Liver (tissue), 9 donors: ENCODE measurements around the gene SMG7. TPM values are rescaled to one million over a fixed set of nuclear protein-coding genes. Genes with fewer than 3 reads are reported as not detected.
A peak's percentile ranks its signal among the peaks of the same experiment; 100 is the strongest.

Experiments
- DNase-seq: peaks from one replicate; pipeline ENCODE4 v3.0.0-alpha.2; 2017; ENCODE audit warnings: low spot score
- H3K27ac ChIP-seq, 2 donors: one replicate each; pipeline ENCODE4 v1.7.0; 2013; ENCODE audit warnings: inconsistent platforms in 2 of 2, low read length in 2 of 2, control low read depth in 1 of 2, low read depth in 1 of 2, mild to moderate bottlenecking in 1 of 2
- H3K27me3 ChIP-seq, 4 donors: one replicate each; pipeline versions ENCODE4 v1.6.1 to v1.7.0; 2013; ENCODE audit warnings: low read length in 3 of 4, inconsistent platforms in 1 of 4, mild to moderate bottlenecking in 1 of 4, moderate library complexity in 1 of 4; ENCODE audit not compliant: control insufficient read depth in 4 of 4, insufficient read depth in 4 of 4
- H3K36me3 ChIP-seq, 4 donors: one replicate each; pipeline versions ENCODE4 v1.6.1 to v1.7.0; 2013; ENCODE audit warnings: low read length in 3 of 4, mild to moderate bottlenecking in 3 of 4, low read depth in 1 of 4, moderate library complexity in 1 of 4; ENCODE audit not compliant: control insufficient read depth in 4 of 4, insufficient read depth in 3 of 4
- H3K4me1 ChIP-seq, 4 donors: one replicate each; pipeline versions ENCODE4 v1.6.1 to v1.7.0; 2013; ENCODE audit warnings: low read length in 3 of 4, mild to moderate bottlenecking in 3 of 4, moderate library complexity in 1 of 4; ENCODE audit not compliant: control insufficient read depth in 4 of 4, insufficient read depth in 4 of 4
- H3K4me3 ChIP-seq, 3 donors: one replicate each; pipeline versions ENCODE4 v1.6.1 to v1.7.0; 2013; ENCODE audit warnings: low read length in 3 of 3, control low read depth in 1 of 3, low read depth in 1 of 3, mild to moderate bottlenecking in 1 of 3
- H3K9ac ChIP-seq, 2 donors: one replicate each; pipeline ENCODE4 v1.7.0; 2013; ENCODE audit warnings: low read length in 2 of 2, mild to moderate bottlenecking in 2 of 2, moderate library complexity in 2 of 2, control low read depth in 1 of 2, low read depth in 1 of 2
- H3K9me3 ChIP-seq, 4 donors: one replicate each; pipeline versions ENCODE4 v1.6.1 to v1.7.0; 2013; ENCODE audit warnings: low read length in 3 of 4; ENCODE audit not compliant: control insufficient read depth in 4 of 4
- CTCF ChIP-seq: fragments of 150-350 bp; IDR thresholded peaks from 2 replicates; pipeline ENCODE4 v1.5.1; 2017; ENCODE audit warnings: improper control_type of control experiment, low read depth, low read length; ENCODE audit not compliant: missing input control
- FOXA1 ChIP-seq: IDR thresholded peaks from 2 replicates; pipeline ENCODE4 v1.6.1; 2016; ENCODE audit warnings: antibody characterized with exemption
- FOXA2 ChIP-seq: IDR thresholded peaks from 2 replicates; pipeline ENCODE4 v1.6.1; 2016; ENCODE audit warnings: antibody characterized with exemption
- GABPA ChIP-seq, 2 donors: IDR thresholded peaks in 1 of 2; conservative IDR thresholded peaks in 1 of 2; 2 replicates each; pipeline ENCODE4 v1.6.1; 2016; ENCODE audit warnings: antibody characterized with exemption in 2 of 2, mild to moderate bottlenecking in 1 of 2, moderate library complexity in 1 of 2
- HNF4A ChIP-seq, 2 donors: conservative IDR thresholded peaks; 2 replicates each; pipeline ENCODE4 v1.6.1; 2016; ENCODE audit warnings: antibody characterized with exemption in 2 of 2, mild to moderate bottlenecking in 2 of 2
- HNF4G ChIP-seq: IDR thresholded peaks from 2 replicates; pipeline ENCODE4 v1.6.1; 2016; ENCODE audit warnings: antibody characterized with exemption
- JUND ChIP-seq, 2 donors: IDR thresholded peaks; 2 replicates each; pipeline ENCODE4 v1.6.1; 2016; ENCODE audit warnings: antibody characterized with exemption in 2 of 2
- NR2F2 ChIP-seq: IDR thresholded peaks from 2 replicates; pipeline ENCODE4 v1.6.1; 2016; ENCODE audit warnings: antibody characterized with exemption
- RAD21 ChIP-seq, 2 donors: IDR thresholded peaks; 2 replicates each; pipeline ENCODE4 v1.6.1; 2016; ENCODE audit warnings: antibody characterized with exemption in 2 of 2, mild to moderate bottlenecking in 2 of 2
- REST ChIP-seq: IDR thresholded peaks from 2 replicates; pipeline ENCODE4 v1.6.1; 2016; ENCODE audit warnings: antibody characterized with exemption, mild to moderate bottlenecking
- RXRA ChIP-seq, 2 donors: IDR thresholded peaks; 2 replicates each; pipeline ENCODE4 v1.6.1; 2017 to 2018; ENCODE audit warnings: antibody characterized with exemption in 2 of 2, mild to moderate bottlenecking in 1 of 2
- SP1 ChIP-seq: IDR thresholded peaks from 2 replicates; pipeline ENCODE4 v1.6.1; 2018; ENCODE audit warnings: antibody characterized with exemption, mild to moderate bottlenecking
- TAF1 ChIP-seq: conservative IDR thresholded peaks from 2 replicates; pipeline ENCODE4 v1.6.1; 2016; ENCODE audit warnings: antibody characterized with exemption, mild to moderate bottlenecking
- YY1 ChIP-seq: IDR thresholded peaks from 2 replicates; pipeline ENCODE4 v1.6.1; 2016; ENCODE audit warnings: antibody characterized with exemption, mild to moderate bottlenecking
- WGBS: extraction: QIAGEN DNeasy Blood & Tissue Kit; methylation state at CpG from one replicate; pipeline ENCODE4 v1.1.7; 2013; 5-methylcytosine and 5-hydroxymethylcytosine counted together
- polyA plus RNA-seq, 2 donors: library from polyadenylated mRNA; stranded (reverse) in 1 of 2; unstranded in 1 of 2; fragments of 200-250 nt in 1 of 2; fragments of >200 nt in 1 of 2; fragmentation: Nextera tagmentation in 1 of 2; extraction: Ambion mirVana in 1 of 2; gene quantifications; one replicate each; pipeline versions ENCODE4 v1.2.1 to v1.2.3, GENCODE V29; 2013 to 2015
- total RNA-seq, 2 donors: library from RNA; depleted of rRNA; stranded (reverse); fragments of >200 nt; gene quantifications; one replicate each; pipeline ENCODE4 v1.2.3, GENCODE V29; 2014
- TF ChIP-seq, protein P1 (sequence below): IDR thresholded peaks from 2 replicates; pipeline ENCODE4 v1.6.1; 2016; ENCODE audit warnings: antibody characterized with exemption
- TF ChIP-seq, protein P2 (sequence below): IDR thresholded peaks from 2 replicates; pipeline ENCODE4 v1.6.1; 2016; ENCODE audit warnings: antibody characterized with exemption
- TF ChIP-seq, protein P3 (sequence below): IDR thresholded peaks from 2 replicates; pipeline ENCODE4 v1.6.1; 2016; ENCODE audit warnings: antibody characterized with exemption
- donor health status: healthy.
- donor health status: healthy.
- donor health status: healthy.
- donor health status: healthy.
- donor health status: healthy.

The SMG7 gene
- total and polyA plus RNA-seq, 4 donors = 9.5 to 28.7 (median 13.6) TPM

DNA sequence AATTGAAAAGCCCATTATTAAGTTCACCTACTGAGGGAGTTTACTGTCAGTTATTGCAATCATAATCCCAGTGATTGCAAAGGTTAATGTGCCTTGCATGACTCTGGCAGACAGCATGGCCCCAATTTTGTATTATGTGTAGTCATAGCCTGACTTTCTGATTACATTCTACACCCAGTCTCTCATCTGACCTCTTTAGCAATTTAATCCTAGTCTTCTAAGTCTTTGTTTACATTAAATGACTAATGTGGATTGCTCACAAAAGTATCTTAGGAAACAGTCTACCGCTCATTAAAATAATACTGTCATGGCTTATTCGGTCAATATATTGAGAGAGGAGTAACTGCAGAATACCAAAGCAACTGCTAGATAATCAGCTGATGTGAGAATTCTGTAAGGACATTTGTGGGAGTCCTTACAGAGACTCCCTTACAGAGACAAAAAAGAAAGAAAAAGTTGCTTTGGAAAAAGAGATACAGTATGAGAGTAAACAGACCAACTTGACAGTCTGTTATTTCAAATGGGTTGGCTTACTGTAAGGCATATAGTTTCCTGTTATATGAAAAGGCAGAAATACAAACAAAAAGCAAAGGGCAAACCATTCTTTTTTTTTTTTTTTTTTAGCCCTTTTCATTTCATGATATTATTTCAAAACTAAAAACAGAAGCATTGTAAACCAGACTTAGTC is 42.8 kb downstream of the SMG7 start:
- Histone ChIP-seq H3K9me3 (no peaks in the 10 kb centered on the region), H3K4me3 (no peak overlapping the region), H3K27ac (peak overlapping the region in 1 of 2 donors; percentile 31), H3K27me3 (no peaks in the 10 kb centered on the region), H3K4me1 (peaks cover 0 to 1% (median 0%) of the 10 kb centered on the region in 4 donors), H3K9ac (no peak overlapping the region), H3K36me3 (peaks cover 3 to 21% (median 10%) of the 10 kb centered on the region in 4 donors)
- DNase-seq = no peak
- TF ChIP-seq JUND (IDR thresholded peaks at IDR 0.05) = peak in 1 of 2 donors; percentile 41
- peak in 1 of 2 donors; percentile 25 for TF ChIP-seq HNF4A (conservative IDR thresholded peaks at IDR 0.05)
- TF ChIP-seq FOXA2 = peak; percentile 30
- TF ChIP-seq GABPA (IDR thresholded peaks at IDR 0.05 in 1 of 2, conservative IDR thresholded peaks at IDR 0.05 in 1 of 2) = no peak
- TF ChIP-seq RXRA (IDR thresholded peaks at IDR 0.05) = peak in 1 of 2 donors; percentile 16
- TF ChIP-seq, protein P1, sequence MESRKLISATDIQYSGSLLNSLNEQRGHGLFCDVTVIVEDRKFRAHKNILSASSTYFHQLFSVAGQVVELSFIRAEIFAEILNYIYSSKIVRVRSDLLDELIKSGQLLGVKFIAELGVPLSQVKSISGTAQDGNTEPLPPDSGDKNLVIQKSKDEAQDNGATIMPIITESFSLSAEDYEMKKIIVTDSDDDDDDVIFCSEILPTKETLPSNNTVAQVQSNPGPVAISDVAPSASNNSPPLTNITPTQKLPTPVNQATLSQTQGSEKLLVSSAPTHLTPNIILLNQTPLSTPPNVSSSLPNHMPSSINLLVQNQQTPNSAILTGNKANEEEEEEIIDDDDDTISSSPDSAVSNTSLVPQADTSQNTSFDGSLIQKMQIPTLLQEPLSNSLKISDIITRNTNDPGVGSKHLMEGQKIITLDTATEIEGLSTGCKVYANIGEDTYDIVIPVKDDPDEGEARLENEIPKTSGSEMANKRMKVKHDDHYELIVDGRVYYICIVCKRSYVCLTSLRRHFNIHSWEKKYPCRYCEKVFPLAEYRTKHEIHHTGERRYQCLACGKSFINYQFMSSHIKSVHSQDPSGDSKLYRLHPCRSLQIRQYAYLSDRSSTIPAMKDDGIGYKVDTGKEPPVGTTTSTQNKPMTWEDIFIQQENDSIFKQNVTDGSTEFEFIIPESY = peak; percentile 19
- TF ChIP-seq, protein P2, sequence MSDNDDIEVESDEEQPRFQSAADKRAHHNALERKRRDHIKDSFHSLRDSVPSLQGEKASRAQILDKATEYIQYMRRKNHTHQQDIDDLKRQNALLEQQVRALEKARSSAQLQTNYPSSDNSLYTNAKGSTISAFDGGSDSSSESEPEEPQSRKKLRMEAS = no peak
- TF ChIP-seq RAD21 (IDR thresholded peaks at IDR 0.05) = no peak
- 73% methylated on average over 2 of the region's 2 CpGs for WGBS

GRCh38 chr1:183516725-183517124 is 44.4 kb downstream of the SMG7 start:
- no peak for DNase-seq
- peaks cover 0 to 1% (median 0%) of the 10 kb centered on the region in 4 donors for H3K4me1 ChIP-seq
- no peaks in the 10 kb centered on the region for H3K9me3 ChIP-seq
- H3K4me3 ChIP-seq = no peak overlapping the region
- H3K36me3 ChIP-seq = peaks cover 3 to 21% (median 12%) of the 10 kb centered on the region in 4 donors
- no peak overlapping the region for H3K9ac ChIP-seq
- no peak overlapping the region for H3K27ac ChIP-seq
- TF ChIP-seq, protein P2 = no peak
- no peak for TF ChIP-seq REST
- TF ChIP-seq FOXA1 = no peak
- TF ChIP-seq GABPA (IDR thresholded peaks at IDR 0.05 in 1 of 2, conservative IDR thresholded peaks at IDR 0.05 in 1 of 2) = no peak
- TF ChIP-seq, protein P1 = no peak
- no peak for TF ChIP-seq HNF4A (conservative IDR thresholded peaks at IDR 0.05)
- no peak for TF ChIP-seq CTCF
- no peak for TF ChIP-seq HNF4G
- no peak for TF ChIP-seq RAD21 (IDR thresholded peaks at IDR 0.05)
- TF ChIP-seq, protein P3, sequence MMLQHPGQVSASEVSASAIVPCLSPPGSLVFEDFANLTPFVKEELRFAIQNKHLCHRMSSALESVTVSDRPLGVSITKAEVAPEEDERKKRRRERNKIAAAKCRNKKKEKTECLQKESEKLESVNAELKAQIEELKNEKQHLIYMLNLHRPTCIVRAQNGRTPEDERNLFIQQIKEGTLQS = no peak
- no peak for TF ChIP-seq SP1
- TF ChIP-seq TAF1 = no peak
- TF ChIP-seq NR2F2 = no peak
- no peak for TF ChIP-seq YY1
- no peak for TF ChIP-seq JUND (IDR thresholded peaks at IDR 0.05)
- TF ChIP-seq FOXA2 = no peak
- no peaks in the 10 kb centered on the region for H3K27me3 ChIP-seq
- 89% methylated on average over 2 of the region's 2 CpGs for WGBS
